Measurements from ENCODE around the gene RAB11B.

Gene RAB11B

DNA sequence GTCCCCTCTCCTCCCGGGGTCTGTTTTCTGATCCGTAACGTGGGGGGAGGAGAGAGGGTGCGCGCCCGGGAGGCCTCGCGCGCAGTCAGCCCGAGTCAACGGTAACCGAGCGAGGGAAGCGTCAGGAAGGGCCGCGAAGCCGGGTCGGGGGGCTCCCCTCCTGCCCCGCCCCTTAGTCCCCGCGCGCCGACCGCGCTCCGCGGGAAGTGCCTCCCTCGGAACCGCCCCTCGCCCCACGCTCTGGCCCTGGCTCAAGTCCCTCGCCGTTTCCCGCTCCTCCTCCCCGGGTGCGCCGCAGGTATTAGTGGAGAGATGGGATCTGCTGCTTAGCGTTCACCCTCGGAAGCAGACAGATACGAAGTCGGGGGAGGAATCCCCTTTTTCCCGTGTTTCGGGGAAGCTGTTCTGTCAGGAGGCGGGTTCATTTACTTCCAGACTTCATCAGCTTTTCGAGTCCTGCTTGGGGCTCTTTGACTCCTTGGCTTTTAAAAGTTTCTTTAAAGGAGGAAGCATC is 55.4 kb downstream of the RAB11B start:
- Histone ChIP-seq H3K36me3 (ENCODE audit: control insufficient read depth in 5 of 5, insufficient read depth in 5 of 5, low read length in 5 of 5) (peaks cover 0 to 10% (median 0%) of the 10 kb centered on the region in 5 donors), H3K27ac (ENCODE audit: low read depth, low read length) (peak overlapping the region; percentile 94), H3K4me3 (ENCODE audit: low read depth in 1 of 5, low read length in 5 of 5) (peak overlapping the region; percentile 82 to 98 (median 93)), H3K27me3 (ENCODE audit: control insufficient read depth in 5 of 5, insufficient read depth in 4 of 5, low read length in 5 of 5) (no peaks in the 10 kb centered on the region), H3K9ac (ENCODE audit: low read length in 5 of 5) (peak overlapping the region; percentile 81 to 100 (median 99)), H3K4me1 (ENCODE audit: control insufficient read depth in 5 of 5, insufficient read depth in 5 of 5, low read length in 5 of 5) (peaks cover 10 to 50% (median 44%) of the 10 kb centered on the region in 5 donors), H3K9me3 (ENCODE audit: control insufficient read depth in 5 of 5, low read length in 5 of 5) (no peaks in the 10 kb centered on the region)

DNA sequence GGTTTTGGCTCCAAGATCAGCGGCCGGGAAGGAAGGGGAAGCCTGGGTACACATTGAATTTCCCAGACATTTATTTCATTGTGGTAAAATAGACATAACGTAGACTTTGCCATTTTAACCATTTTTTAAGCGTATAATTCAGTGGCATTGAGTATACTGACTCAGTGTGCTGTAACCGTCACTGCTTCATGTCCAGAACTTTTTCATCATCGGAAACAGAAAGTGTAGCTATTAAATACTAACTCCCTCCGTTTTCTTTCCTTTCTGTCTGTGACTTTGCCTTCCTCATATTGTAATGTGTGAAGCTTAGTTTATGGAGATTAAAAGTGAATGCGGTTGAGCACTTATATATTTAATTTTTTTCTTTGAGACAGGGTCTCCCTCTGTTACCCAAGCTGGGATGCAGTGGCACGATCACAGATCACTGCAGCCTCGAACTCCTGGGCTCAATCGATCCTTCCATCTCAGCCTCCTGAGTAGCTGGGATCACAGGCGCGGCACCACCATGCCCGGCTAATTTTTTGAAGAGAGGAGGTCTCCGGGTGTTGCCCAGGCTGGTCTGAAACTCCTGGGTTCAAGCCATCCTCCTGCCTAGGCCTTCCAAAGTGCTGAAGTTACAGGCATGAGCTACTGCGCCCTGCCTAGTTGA is 56.0 kb downstream of the RAB11B start:
- Histone ChIP-seq H3K9me3 (ENCODE audit: control insufficient read depth in 5 of 5, low read length in 5 of 5) (no peaks in the 10 kb centered on the region), H3K9ac (ENCODE audit: low read length in 5 of 5) (peak overlapping the region; percentile 81 to 100 (median 99)), H3K4me1 (ENCODE audit: control insufficient read depth in 5 of 5, insufficient read depth in 5 of 5, low read length in 5 of 5) (peaks cover 10 to 52% (median 45%) of the 10 kb centered on the region in 5 donors), H3K27ac (ENCODE audit: low read depth, low read length) (peak overlapping the region; percentile 94), H3K27me3 (ENCODE audit: control insufficient read depth in 5 of 5, insufficient read depth in 4 of 5, low read length in 5 of 5) (no peaks in the 10 kb centered on the region), H3K36me3 (ENCODE audit: control insufficient read depth in 5 of 5, insufficient read depth in 5 of 5, low read length in 5 of 5) (peaks cover 0 to 10% (median 0%) of the 10 kb centered on the region in 5 donors), H3K4me3 (ENCODE audit: low read depth in 1 of 5, low read length in 5 of 5) (peak overlapping the region; percentile 82 to 98 (median 93))

DNA sequence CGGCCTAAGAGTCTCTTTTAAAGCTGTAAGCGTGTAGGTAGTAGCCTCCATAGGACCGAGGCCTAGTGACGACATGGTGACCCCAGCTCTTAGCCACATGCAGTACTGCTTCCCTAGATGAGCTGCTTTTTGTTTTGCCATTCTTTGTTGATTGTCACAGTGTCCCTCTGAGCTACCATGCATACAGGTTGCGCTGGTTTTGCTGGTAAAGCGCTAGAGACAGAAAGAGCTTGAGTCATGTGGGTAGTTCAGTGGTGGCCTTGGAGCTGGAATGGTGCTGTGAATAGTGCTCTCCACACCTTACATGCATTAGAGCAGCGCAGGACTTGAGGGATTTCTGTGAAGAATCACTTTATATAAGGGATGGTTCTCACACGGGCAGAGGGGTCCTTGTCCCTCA is 59.7 kb downstream of the RAB11B start:
- H3K27ac ChIP-seq (ENCODE audit: low read depth, low read length): no peak overlapping the region
- peak overlapping the region in 1 of 5 donors; percentile 14 for H3K4me3 ChIP-seq (ENCODE audit: low read depth in 1 of 5, low read length in 5 of 5)
- no peaks in the 10 kb centered on the region for H3K27me3 ChIP-seq (ENCODE audit: control insufficient read depth in 5 of 5, insufficient read depth in 4 of 5, low read length in 5 of 5)
- peaks cover 14 to 81% (median 74%) of the 10 kb centered on the region in 5 donors for H3K4me1 ChIP-seq (ENCODE audit: control insufficient read depth in 5 of 5, insufficient read depth in 5 of 5, low read length in 5 of 5)
- peaks cover 0 to 10% (median 5%) of the 10 kb centered on the region in 5 donors for H3K36me3 ChIP-seq (ENCODE audit: control insufficient read depth in 5 of 5, insufficient read depth in 5 of 5, low read length in 5 of 5)
- no peak overlapping the region for H3K9ac ChIP-seq (ENCODE audit: low read length in 5 of 5)
- no peaks in the 10 kb centered on the region for H3K9me3 ChIP-seq (ENCODE audit: control insufficient read depth in 5 of 5, low read length in 5 of 5)

- Histone ChIP-seq H3K36me3 (ENCODE audit: control insufficient read depth in 5 of 5, insufficient read depth in 5 of 5, low read length in 5 of 5) (peaks cover 9 to 24% (median 12%) of the 10 kb centered on the region in 5 donors), H3K4me3 (ENCODE audit: low read depth in 1 of 5, low read length in 5 of 5) (no peak overlapping the region), H3K4me1 (ENCODE audit: control insufficient read depth in 5 of 5, insufficient read depth in 5 of 5, low read length in 5 of 5) (peaks cover 9 to 75% (median 67%) of the 10 kb centered on the region in 5 donors), H3K27me3 (ENCODE audit: control insufficient read depth in 5 of 5, insufficient read depth in 4 of 5, low read length in 5 of 5) (no peaks in the 10 kb centered on the region), H3K9me3 (ENCODE audit: control insufficient read depth in 5 of 5, low read length in 5 of 5) (no peaks in the 10 kb centered on the region), H3K27ac (ENCODE audit: low read depth, low read length) (peak overlapping the region; percentile 32), H3K9ac (ENCODE audit: low read length in 5 of 5) (no peak overlapping the region)
These were observed 61.2 kb downstream of the RAB11B start for GRCh38 chr19:8451377-8451776.

GRCh38 chr19:8451885-8452284 is 61.7 kb downstream of the RAB11B start:
- H3K9ac ChIP-seq (ENCODE audit: low read length in 5 of 5): no peak overlapping the region
- H3K4me3 ChIP-seq (ENCODE audit: low read depth in 1 of 5, low read length in 5 of 5): no peak overlapping the region
- peak overlapping the region; percentile 32 for H3K27ac ChIP-seq (ENCODE audit: low read depth, low read length)
- H3K36me3 ChIP-seq (ENCODE audit: control insufficient read depth in 5 of 5, insufficient read depth in 5 of 5, low read length in 5 of 5): peaks cover 10 to 26% (median 16%) of the 10 kb centered on the region in 5 donors
- no peaks in the 10 kb centered on the region for H3K27me3 ChIP-seq (ENCODE audit: control insufficient read depth in 5 of 5, insufficient read depth in 4 of 5, low read length in 5 of 5)
- peaks cover 9 to 73% (median 67%) of the 10 kb centered on the region in 5 donors for H3K4me1 ChIP-seq (ENCODE audit: control insufficient read depth in 5 of 5, insufficient read depth in 5 of 5, low read length in 5 of 5)
- H3K9me3 ChIP-seq (ENCODE audit: control insufficient read depth in 5 of 5, low read length in 5 of 5): no peaks in the 10 kb centered on the region

GRCh38 chr19:8452446-8453123 is 62.4 kb downstream of the RAB11B start:
- Histone ChIP-seq H3K4me1 (ENCODE audit: control insufficient read depth in 5 of 5, insufficient read depth in 5 of 5, low read length in 5 of 5) (peaks cover 9 to 72% (median 65%) of the 10 kb centered on the region in 5 donors), H3K4me3 (ENCODE audit: low read depth in 1 of 5, low read length in 5 of 5) (no peak overlapping the region), H3K27ac (ENCODE audit: low read depth, low read length) (peak overlapping the region; percentile 32), H3K27me3 (ENCODE audit: control insufficient read depth in 5 of 5, insufficient read depth in 4 of 5, low read length in 5 of 5) (no peaks in the 10 kb centered on the region), H3K9ac (ENCODE audit: low read length in 5 of 5) (no peak overlapping the region), H3K9me3 (ENCODE audit: control insufficient read depth in 5 of 5, low read length in 5 of 5) (no peaks in the 10 kb centered on the region), H3K36me3 (ENCODE audit: control insufficient read depth in 5 of 5, insufficient read depth in 5 of 5, low read length in 5 of 5) (peaks cover 13 to 28% (median 19%) of the 10 kb centered on the region in 5 donors)

DNA sequence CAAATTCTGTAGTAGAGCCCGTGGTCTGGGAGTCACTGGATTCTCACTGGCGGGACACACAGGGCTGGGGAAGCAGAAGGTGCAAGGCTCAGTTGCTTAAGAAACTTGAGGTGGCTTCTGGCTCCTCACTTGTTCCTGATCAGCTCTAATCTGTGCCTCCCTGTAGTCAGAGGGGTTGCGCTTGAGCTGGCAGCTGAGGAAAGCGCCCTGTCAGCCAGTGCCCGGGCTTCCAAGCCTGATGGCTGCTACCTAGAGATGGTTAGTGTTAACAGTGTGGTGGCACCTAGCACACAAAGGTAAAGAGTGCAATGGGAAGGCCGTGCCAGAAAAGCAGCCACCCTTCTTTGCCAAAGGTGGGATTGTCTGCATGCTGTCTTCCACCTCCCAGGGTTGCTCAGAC is 63.5 kb downstream of the RAB11B start:
- Histone ChIP-seq H3K4me3 (ENCODE audit: low read depth in 1 of 5, low read length in 5 of 5) (no peak overlapping the region), H3K4me1 (ENCODE audit: control insufficient read depth in 5 of 5, insufficient read depth in 5 of 5, low read length in 5 of 5) (peaks cover 9 to 77% (median 62%) of the 10 kb centered on the region in 5 donors), H3K9ac (ENCODE audit: low read length in 5 of 5) (peak overlapping the region in 1 of 5 donors; percentile 22), H3K36me3 (ENCODE audit: control insufficient read depth in 5 of 5, insufficient read depth in 5 of 5, low read length in 5 of 5) (peaks cover 15 to 33% (median 22%) of the 10 kb centered on the region in 5 donors), H3K27ac (ENCODE audit: low read depth, low read length) (peak overlapping the region; percentile 30), H3K9me3 (ENCODE audit: control insufficient read depth in 5 of 5, low read length in 5 of 5) (no peaks in the 10 kb centered on the region), H3K27me3 (ENCODE audit: control insufficient read depth in 5 of 5, insufficient read depth in 4 of 5, low read length in 5 of 5) (no peaks in the 10 kb centered on the region)
